ENCODE data around the gene ZWINT. TPM values are rescaled to one million over a fixed set of nuclear protein-coding genes. Genes with fewer than 3 reads are reported as not detected.

Gene ZWINT
- polyA plus RNA-seq, 6 donors from 2014 or later, result 0.18 to 0.90 (median 0.50) TPM; not detected in 2

DNA sequence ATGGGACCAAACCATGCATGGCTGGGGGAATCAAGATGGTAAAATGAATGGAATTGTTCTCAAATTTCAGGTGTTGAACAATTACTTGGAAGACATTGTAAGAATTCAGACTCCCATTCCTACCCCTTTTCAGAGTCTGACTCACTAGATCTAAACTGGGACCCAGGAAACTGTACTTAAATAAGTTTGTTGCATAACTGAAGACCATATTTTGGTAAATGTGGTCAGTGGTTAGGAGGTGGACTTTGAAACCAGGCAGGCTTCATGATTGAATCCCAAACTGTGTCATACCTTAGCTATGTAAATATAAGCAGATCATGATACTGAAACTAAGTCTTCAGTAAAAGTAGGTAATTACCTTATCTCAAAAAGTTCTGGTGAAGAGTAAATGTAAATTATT, 41.7 kb downstream of the ZWINT start:
- Mint-ChIP-seq H3K4me3 (no peak overlapping the region), H3K27me3 (no peaks in the 10 kb centered on the region), H3K4me1 (no peaks in the 10 kb centered on the region), H3K36me3 (no peaks in the 10 kb centered on the region), H3K9me3 (peaks cover 0 to 6% (median 3%) of the 10 kb centered on the region in 7 donors), H3K27ac (no peak overlapping the region)
- no peak for ATAC-seq (ENCODE audit: low read depth in 2 of 2)
- DNase-seq, result no peak

DNA sequence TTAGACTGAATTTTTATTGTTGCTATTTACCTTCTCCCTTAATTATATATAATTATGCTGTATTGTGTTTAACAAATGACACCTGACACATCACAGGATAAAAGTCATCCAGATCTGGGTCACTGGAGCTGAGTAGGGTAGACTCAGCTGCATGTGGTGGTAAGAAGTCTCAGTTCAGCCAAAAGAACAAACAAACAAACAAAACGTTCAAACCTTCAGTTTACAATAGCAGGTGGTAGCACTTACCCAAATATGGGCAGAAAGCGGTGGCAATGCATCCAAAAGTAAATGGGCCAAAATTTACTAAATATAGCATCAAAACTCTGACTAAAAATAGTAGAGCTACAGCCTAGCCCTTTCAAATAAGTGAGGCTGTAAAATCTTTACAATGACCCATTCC, 42.2 kb downstream of the ZWINT start:
- Mint-ChIP-seq H3K27me3 (no peaks in the 10 kb centered on the region), H3K4me3 (no peak overlapping the region), H3K27ac (no peak overlapping the region), H3K36me3 (no peaks in the 10 kb centered on the region), H3K9me3 (peaks cover 0 to 6% (median 3%) of the 10 kb centered on the region in 7 donors), H3K4me1 (no peaks in the 10 kb centered on the region)
- ATAC-seq (ENCODE audit: low read depth in 2 of 2) (no peak), DNase-seq (no peak)

DNA sequence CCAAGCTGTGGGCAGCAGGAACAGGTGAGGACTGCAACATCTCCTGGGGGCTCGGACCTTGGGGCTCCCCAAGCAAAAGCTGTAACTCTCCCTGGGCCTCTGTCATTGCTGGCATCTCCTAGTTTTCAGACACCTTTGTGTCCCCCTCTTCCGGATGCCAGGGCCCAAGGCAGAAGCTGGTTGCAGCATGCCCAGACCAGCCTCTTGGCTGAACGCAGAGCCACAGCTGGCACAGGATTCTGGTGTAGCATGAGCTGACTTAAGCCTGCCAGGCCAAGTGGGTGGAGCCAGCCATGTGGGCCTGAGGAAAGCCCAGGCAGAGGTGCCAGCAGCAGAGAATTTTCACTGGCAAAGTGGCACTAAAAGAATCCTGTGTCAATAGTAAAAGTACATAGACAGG, 43.5 kb downstream of the ZWINT start:
- no peaks in the 10 kb centered on the region for H3K4me1 Mint-ChIP-seq
- no peaks in the 10 kb centered on the region for H3K27me3 Mint-ChIP-seq
- no peaks in the 10 kb centered on the region for H3K36me3 Mint-ChIP-seq
- peaks cover 0 to 6% (median 3%) of the 10 kb centered on the region in 7 donors for H3K9me3 Mint-ChIP-seq
- no peak overlapping the region for H3K4me3 Mint-ChIP-seq
- no peak overlapping the region for H3K27ac Mint-ChIP-seq
- DNase-seq (no peak), ATAC-seq (ENCODE audit: low read depth in 2 of 2) (no peak)

DNA sequence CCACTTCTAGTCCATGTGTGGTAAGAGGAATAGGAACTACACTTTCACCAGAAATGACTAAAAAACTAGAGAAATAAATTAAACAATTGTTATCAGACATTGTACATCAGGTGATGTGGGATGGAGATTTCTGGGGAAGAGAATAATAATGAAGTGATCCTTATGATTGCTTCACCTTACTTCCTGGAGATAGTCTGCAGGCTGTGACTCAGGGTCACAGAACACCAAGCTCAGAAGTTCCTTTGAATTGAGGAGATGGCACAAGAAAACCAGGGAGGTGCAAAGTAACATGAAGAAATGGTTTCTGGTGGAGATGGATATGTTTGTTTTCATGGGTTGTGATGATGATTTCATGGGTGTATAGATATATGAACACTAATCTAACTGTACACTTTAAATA, 44.5 kb downstream of the ZWINT start:
- no peaks in the 10 kb centered on the region for H3K36me3 Mint-ChIP-seq
- H3K27me3 Mint-ChIP-seq, result no peaks in the 10 kb centered on the region
- ATAC-seq (ENCODE audit: low read depth in 2 of 2) (no peak), DNase-seq (no peak)
- no peaks in the 10 kb centered on the region for H3K4me1 Mint-ChIP-seq
- no peak overlapping the region for H3K27ac Mint-ChIP-seq
- peaks cover 0 to 6% (median 3%) of the 10 kb centered on the region in 7 donors for H3K9me3 Mint-ChIP-seq
- H3K4me3 Mint-ChIP-seq, result no peak overlapping the region

Data from naive B cell (primary cell).